ENCODE results near the gene SDHB. TPM values are rescaled to one million over a fixed set of nuclear protein-coding genes. Genes with fewer than 3 reads are reported as not detected.
A peak's percentile ranks its signal among the peaks of the same experiment; 100 is the strongest.

The SDHB gene
- total RNA-seq, 1 donor from 2014 or later: 72.7 TPM

- no peak overlapping the region for H3K27ac Mint-ChIP-seq
Measured at GRCh38 chr1:16971341-16972188, 82.3 kb downstream of the SDHB start.

GRCh38 chr1:16970132-16970910 is 83.5 kb downstream of the SDHB start:
- Mint-ChIP-seq H3K27me3 (no peaks in the 10 kb centered on the region), H3K4me1 (ENCODE audit: unreplicated experiment) (peaks cover 11% of the 10 kb centered on the region), H3K36me3 (peaks cover 2% of the 10 kb centered on the region), H3K27ac (peak overlapping the region; percentile 4), H3K4me3 (no peak overlapping the region), H3K9me3 (no peaks in the 10 kb centered on the region)
- no peak for TF ChIP-seq CTCF (conservative IDR thresholded peaks at IDR 0.05)
- no peak for DNase-seq (ENCODE audit: extremely low spot score, unreplicated experiment)

More at GRCh38 chr1:16971341-16972188, 82.3 kb downstream of the SDHB start:
- H3K27me3 Mint-ChIP-seq: no peaks in the 10 kb centered on the region
- no peaks in the 10 kb centered on the region for H3K9me3 Mint-ChIP-seq
- peaks cover 18% of the 10 kb centered on the region for H3K4me1 Mint-ChIP-seq (ENCODE audit: unreplicated experiment)
- H3K36me3 Mint-ChIP-seq: no peaks in the 10 kb centered on the region
- no peak for TF ChIP-seq CTCF (conservative IDR thresholded peaks at IDR 0.05)
- H3K4me3 Mint-ChIP-seq: no peak overlapping the region
- no peak for DNase-seq (ENCODE audit: extremely low spot score, unreplicated experiment)

GRCh38 chr1:16969651-16970050 is 84.2 kb downstream of the SDHB start:
- Mint-ChIP-seq H3K4me3 (no peak overlapping the region), H3K4me1 (ENCODE audit: unreplicated experiment) (peaks cover 11% of the 10 kb centered on the region), H3K27me3 (no peaks in the 10 kb centered on the region), H3K36me3 (peaks cover 4% of the 10 kb centered on the region), H3K9me3 (no peaks in the 10 kb centered on the region), H3K27ac (peak overlapping the region; percentile 4)
- TF ChIP-seq CTCF (conservative IDR thresholded peaks at IDR 0.05): no peak
- no peak for DNase-seq (ENCODE audit: extremely low spot score, unreplicated experiment)

GRCh38 chr1:16969057-16969611 is 84.7 kb downstream of the SDHB start:
- Mint-ChIP-seq H3K36me3 (peaks cover 4% of the 10 kb centered on the region), H3K4me1 (ENCODE audit: unreplicated experiment) (peaks cover 11% of the 10 kb centered on the region), H3K27me3 (no peaks in the 10 kb centered on the region), H3K27ac (no peak overlapping the region), H3K9me3 (no peaks in the 10 kb centered on the region), H3K4me3 (no peak overlapping the region)
- no peak for DNase-seq (ENCODE audit: extremely low spot score, unreplicated experiment)
- no peak for TF ChIP-seq CTCF (conservative IDR thresholded peaks at IDR 0.05)

Other genes starting within 250 kb of the SDHB start
- gene RNU1-2, start 158.1 kb downstream of the SDHB start, total RNA-seq (ENCODE audit: low replicate concordance): 2,993 and 3,564 TPM in 2 replicates
- gene CROCC, start 132.1 kb downstream of the SDHB start, total RNA-seq (ENCODE audit: low replicate concordance): 23.5 and 40.1 TPM in 2 replicates
- 112 and 158 TPM in 2 replicates for gene MFAP2, start 73.4 kb downstream of the SDHB start, total RNA-seq (ENCODE audit: low replicate concordance)
- gene ATP13A2, start 42.1 kb downstream of the SDHB start, total RNA-seq (ENCODE audit: low replicate concordance): 66.4 and 80.3 TPM in 2 replicates
- 3.5 and 5.6 TPM in 2 replicates for gene PADI2, start 65.4 kb upstream of the SDHB start, total RNA-seq (ENCODE audit: low replicate concordance)
- 21.2 and 35.5 TPM in 2 replicates for gene PADI1, start 151.1 kb upstream of the SDHB start, total RNA-seq (ENCODE audit: low replicate concordance)
- gene PADI3, start 195.1 kb upstream of the SDHB start, total RNA-seq (ENCODE audit: low replicate concordance): not detected in 2 replicates